ENCODE data around the gene ZDHHC14. TPM values are rescaled to one million over a fixed set of nuclear protein-coding genes. Genes with fewer than 3 reads are reported as not detected.

The ZDHHC14 gene
- total RNA-seq, 1 experiment from 2014 or later, result 1.7 TPM

DNA sequence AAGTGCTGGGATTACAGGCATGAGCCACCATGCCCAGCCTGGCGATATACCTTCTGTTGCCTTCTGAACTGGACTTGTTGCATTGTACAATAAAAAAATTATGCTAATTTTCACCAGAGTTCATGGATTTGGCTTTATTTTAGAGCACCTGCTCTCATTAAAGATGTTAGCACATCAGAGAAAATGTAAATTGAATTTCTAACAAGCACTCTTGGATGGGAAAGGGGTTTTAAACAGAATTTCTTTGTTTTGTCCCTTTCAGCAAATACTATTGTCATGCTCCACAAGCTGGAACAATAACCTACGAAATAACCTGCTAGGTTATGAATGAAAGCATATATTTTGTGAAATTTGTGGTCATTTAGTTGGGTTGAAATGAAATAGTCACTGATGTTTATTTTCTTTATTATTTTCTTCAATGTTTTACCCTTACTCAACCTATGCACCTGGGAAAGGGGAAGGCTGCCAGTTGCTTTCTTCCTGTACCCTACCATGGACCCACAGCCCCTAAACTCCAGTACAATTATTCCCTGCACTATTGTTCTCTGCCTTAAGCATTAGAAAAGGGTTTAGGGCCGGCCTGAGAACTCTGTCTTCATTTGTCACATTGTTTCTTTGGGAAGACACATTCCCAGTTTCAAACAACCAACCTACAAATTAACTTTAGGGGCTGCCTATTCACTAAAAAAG lies 22.2 kb downstream of the ZDHHC14 start:
- TF ChIP-seq, protein P1, sequence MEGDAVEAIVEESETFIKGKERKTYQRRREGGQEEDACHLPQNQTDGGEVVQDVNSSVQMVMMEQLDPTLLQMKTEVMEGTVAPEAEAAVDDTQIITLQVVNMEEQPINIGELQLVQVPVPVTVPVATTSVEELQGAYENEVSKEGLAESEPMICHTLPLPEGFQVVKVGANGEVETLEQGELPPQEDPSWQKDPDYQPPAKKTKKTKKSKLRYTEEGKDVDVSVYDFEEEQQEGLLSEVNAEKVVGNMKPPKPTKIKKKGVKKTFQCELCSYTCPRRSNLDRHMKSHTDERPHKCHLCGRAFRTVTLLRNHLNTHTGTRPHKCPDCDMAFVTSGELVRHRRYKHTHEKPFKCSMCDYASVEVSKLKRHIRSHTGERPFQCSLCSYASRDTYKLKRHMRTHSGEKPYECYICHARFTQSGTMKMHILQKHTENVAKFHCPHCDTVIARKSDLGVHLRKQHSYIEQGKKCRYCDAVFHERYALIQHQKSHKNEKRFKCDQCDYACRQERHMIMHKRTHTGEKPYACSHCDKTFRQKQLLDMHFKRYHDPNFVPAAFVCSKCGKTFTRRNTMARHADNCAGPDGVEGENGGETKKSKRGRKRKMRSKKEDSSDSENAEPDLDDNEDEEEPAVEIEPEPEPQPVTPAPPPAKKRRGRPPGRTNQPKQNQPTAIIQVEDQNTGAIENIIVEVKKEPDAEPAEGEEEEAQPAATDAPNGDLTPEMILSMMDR (conservative IDR thresholded peaks at IDR 0.05), result no peak
- H2BK15ac ChIP-seq (ENCODE audit: low read depth, low read length), result no peak overlapping the region
- no peaks in the 10 kb centered on the region for H3K23me2 ChIP-seq (ENCODE audit: insufficient read length, low read depth, low read length, poor library complexity, severe bottlenecking)
- no peak overlapping the region for H3T11ph ChIP-seq (ENCODE audit: low read length)
- H3K14ac ChIP-seq (ENCODE audit: insufficient read depth, low read length), result no peak overlapping the region
- no peak overlapping the region for H2BK5ac ChIP-seq (ENCODE audit: insufficient read length, low read length)
- H4K5ac ChIP-seq (ENCODE audit: insufficient read length, low read depth, low read length), result no peak overlapping the region
- Mint-ChIP-seq H3K9me3 (no peaks in the 10 kb centered on the region), H3K27ac (peak overlapping the region in 2 of 3 experiments; percentile 52 to 70; a peak in 2 of 7 replicates), H3K4me3 (no peak overlapping the region), H3K4me1 (peaks cover 45 to 51% of the 10 kb centered on the region in 2 experiments), H3K27me3 (ENCODE audit: low read depth) (no peaks in the 10 kb centered on the region), H3K36me3 (ENCODE audit: insufficient read depth in 1 of 3, low read depth in 3 of 3) (0 out of 7 replicates have a peak, but pooled peaks cover 0 to under 1% (median 0%) of the 10 kb centered on the region in 3 experiments)
- no peak overlapping the region for H3K18ac ChIP-seq (ENCODE audit: insufficient read length, low read depth, low read length)
- H4K91ac ChIP-seq (ENCODE audit: insufficient read length, low read depth, low read length), result no peak overlapping the region
- no peaks in the 10 kb centered on the region for H3K79me2 ChIP-seq (ENCODE audit: insufficient read depth, low read length)
- H3K4ac ChIP-seq (ENCODE audit: low read depth, low read length), result no peak overlapping the region
- H3K4me1 ChIP-seq (ENCODE audit: insufficient read depth, low read length), result peaks cover 6% of the 10 kb centered on the region; the same call in 1 of the 2 replicates
- no peak overlapping the region for H2AK5ac ChIP-seq (ENCODE audit: insufficient read length, low read length)
- H3K23ac ChIP-seq (ENCODE audit: insufficient read length, low read depth, low read length), result no peak overlapping the region
- no peak overlapping the region for H3K4me2 ChIP-seq (ENCODE audit: insufficient read depth, insufficient read length, low read length)
- DNase-seq, result no peak
- no peak overlapping the region for H3K27ac ChIP-seq (ENCODE audit: insufficient read length, low read depth, low read length)
- no peak overlapping the region for H4K8ac ChIP-seq (replicated peaks; ENCODE audit: insufficient read length, low read depth, low read length)
- H2BK12ac ChIP-seq (ENCODE audit: insufficient read length, low read depth, low read length), result no peak overlapping the region
- H3K9ac ChIP-seq (ENCODE audit: extremely low read depth, insufficient read length, low read length), result no peak overlapping the region
- no peaks in the 10 kb centered on the region for H3K79me1 ChIP-seq (ENCODE audit: insufficient read depth, low read depth, low read length, poor library complexity, severe bottlenecking)
- no peaks in the 10 kb centered on the region for H4K20me1 ChIP-seq (ENCODE audit: control insufficient read depth, insufficient read depth, insufficient read length)
- H2BK120ac ChIP-seq (ENCODE audit: low read depth, low read length, poor library complexity, severe bottlenecking), result no peak overlapping the region
- no peaks in the 10 kb centered on the region for H3K27me3 ChIP-seq (ENCODE audit: insufficient read depth, low read length)
- no peak overlapping the region for H2BK20ac ChIP-seq (ENCODE audit: low read depth, low read length, poor library complexity, severe bottlenecking)
- H3K9me3 ChIP-seq (ENCODE audit: control insufficient read depth, low read depth, low read length), result no peaks in the 10 kb centered on the region
- WGBS (ENCODE audit: extremely low coverage, insufficient read length, low lambda C conversion rate), result no CpG with 5 or more reads among the region's 3 CpGs
- no peak overlapping the region for H2AFZ ChIP-seq (ENCODE audit: low read length)
- H3K56ac ChIP-seq (ENCODE audit: insufficient read length, low read depth, low read length), result no peak overlapping the region

Measured in H9 (cell line).